Testis (tissue), 5 donors: ENCODE measurements around the gene RPS6KB2. TPM values are rescaled to one million over a fixed set of nuclear protein-coding genes. Genes with fewer than 3 reads are reported as not detected.

ENCODE experiments used
- DNase-seq: peaks from one replicate; pipeline ENCODE4 v3.0.0-alpha.2; 2019
- H3K27ac ChIP-seq, 2 donors: fragments of 200-600 bp; sonication (generic); one replicate each; pipeline ENCODE4 v1.5.1; 2019
- H3K27me3 ChIP-seq: fragments of 200-600 bp; sonication (generic); one replicate; pipeline ENCODE4 v1.5.1; 2019
- H3K36me3 ChIP-seq: fragments of 200-600 bp; sonication (generic); one replicate; pipeline ENCODE4 v1.5.1; 2017; ENCODE audit warnings: low read depth; ENCODE audit errors: missing control alignments
- H3K4me1 ChIP-seq: fragments of 200-600 bp; sonication (generic); one replicate; pipeline ENCODE4 v1.5.1; 2019
- H3K4me3 ChIP-seq, 2 donors: fragments of 200-600 bp; sonication (generic); one replicate each; pipeline ENCODE4 v1.5.1; 2017 to 2019
- H3K9me3 ChIP-seq: fragments of 200-600 bp; sonication (generic); one replicate; pipeline ENCODE4 v1.5.1; 2017
- CTCF ChIP-seq, 3 experiments: fragments of 450-650 bp in 2 of 3; fragments of 200-600 bp in 1 of 3; sonication (generic) in 1 of 3; IDR thresholded peaks; one replicate each; pipeline ENCODE4 v1.5.1; 2016 to 2019; ENCODE audit warnings: antibody characterized with exemption in 3 of 3, mild to moderate bottlenecking in 2 of 3, moderate library complexity in 1 of 3
- POLR2A ChIP-seq: fragments of 450-650 bp; IDR thresholded peaks from one replicate; pipeline ENCODE4 v1.6.1; 2017; ENCODE audit warnings: antibody characterized with exemption, mild to moderate bottlenecking, moderate library complexity
- WGBS, 2 donors: methylation state at CpG; one replicate each; pipeline ENCODE4 v1.1.5; 2018; 5-methylcytosine and 5-hydroxymethylcytosine counted together
- intact Hi-C: fragments of 100-400 bp; cut with DNase I; formaldehyde crosslinking; loops from one replicate; pipeline ENCODE4 v1.15.1; 2023; ENCODE audit warnings: low total_unique reads
- long read RNA-seq, 2 donors: transcript quantifications; one replicate each; lab custom pipeline, GENCODE V29; 2026
- polyA plus RNA-seq: library from polyadenylated mRNA; stranded (reverse); fragments of 350-450 nt; fragmentation: Illumina TruSeq; extraction: RNeasy Lipid Tissue Mini Kit (QIAGEN cat#74804); gene quantifications from one replicate; pipeline ENCODE4 v1.2.3, GENCODE V29; 2014; ENCODE audit warnings: low read depth, low replicate concordance; ENCODE audit not compliant: insufficient read depth
- total RNA-seq, 2 donors: library from RNA; depleted of rRNA; stranded (reverse); fragments of >200 nt; gene quantifications; one replicate each; pipeline ENCODE4 v1.2.3, GENCODE V29; 2016

RPS6KB2 gene
- total RNA-seq, result 10 to 100 TPM; 46.5 to 47.4 TPM
- polyA plus RNA-seq, result 30.1 TPM
- long read RNA-seq, donor 1, transcript RPS6KB2-201 (15 exons, 1,733 nt), result major isoform, 6 of 6 reads
- long read RNA-seq, donor 1, partial matches to known transcripts, result 0 of 6 reads
- long read RNA-seq, donor 1, other reads (novel, unspliced or antisense), result 0 of 6 reads
- long read RNA-seq, donor 2, partial matches to known transcripts, result 12 of 15 reads
- long read RNA-seq, donor 2, other reads (novel, unspliced or antisense), result 0 of 15 reads

DNA sequence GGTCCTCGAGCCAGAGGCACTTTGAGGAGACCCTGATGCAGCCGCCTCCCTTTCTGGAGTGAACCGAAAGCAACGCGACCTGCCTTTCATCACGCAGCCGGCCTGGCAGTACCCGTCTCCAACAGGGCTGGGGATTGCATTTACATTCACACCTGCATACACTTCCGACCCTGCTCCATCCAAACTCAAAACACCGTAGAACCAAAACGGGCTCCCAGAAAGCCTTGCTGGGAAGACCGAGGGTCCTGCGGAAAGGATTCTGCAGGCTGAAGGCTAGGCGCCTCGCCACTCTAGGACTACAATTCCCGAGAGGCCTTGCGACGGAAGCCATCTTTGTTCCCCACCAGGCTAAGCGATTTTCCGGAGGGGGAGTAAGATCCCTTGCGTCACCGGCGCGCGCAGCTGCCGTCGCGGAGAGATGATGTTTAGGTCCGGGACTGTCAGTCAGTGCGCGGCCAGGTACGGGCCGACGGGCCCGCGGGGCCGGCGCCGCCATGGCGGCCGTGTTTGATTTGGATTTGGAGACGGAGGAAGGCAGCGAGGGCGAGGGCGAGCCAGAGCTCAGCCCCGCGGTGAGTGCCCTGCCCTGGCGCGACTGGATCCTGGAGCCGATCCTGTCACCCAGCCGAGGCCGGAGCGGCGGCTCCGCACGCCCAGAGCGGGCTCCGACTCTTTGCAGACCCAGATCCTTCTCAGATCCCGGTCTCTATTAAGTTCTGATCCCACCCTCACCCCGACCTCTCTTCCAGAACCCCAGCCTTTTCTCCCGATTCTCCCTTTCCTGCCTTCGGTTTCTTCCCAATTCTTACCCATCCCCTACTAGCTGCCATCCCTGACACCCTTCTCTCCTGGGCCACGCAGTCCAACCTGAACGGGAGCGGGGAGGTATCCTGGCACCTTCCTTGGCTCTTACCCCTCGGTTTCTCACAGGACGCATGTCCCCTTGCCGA lies at the start of gene RPS6KB2:
Gene RPS6KB2 (plus strand): TSS at position 443 of the 950 bp plus-strand sequence. CDS start 52 bp downstream, at position 495.
- intact Hi-C loops, result no loop called here
- DNase-seq, result peak; percentile 99
- Histone ChIP-seq H3K4me1 (peaks cover 13% of the 10 kb centered on the region), H3K9me3 (no peaks in the 10 kb centered on the region), H3K27me3 (no peaks in the 10 kb centered on the region), H3K27ac (peak within 1 kb of the TSS; percentile 74 to 88), H3K4me3 (peak within 1 kb of the TSS; percentile 78 to 90), H3K36me3 (no peaks in the 10 kb centered on the region)
- TF ChIP-seq POLR2A, result no peak
- TF ChIP-seq CTCF (IDR thresholded peaks at IDR 0.05), result peak in 1 of 3 experiments; percentile 7
- whole genome bisulfite sequencing, 2 donors, result 0 to 2% methylated on average over 51 to 68 of the region's 68 CpGs

DNA sequence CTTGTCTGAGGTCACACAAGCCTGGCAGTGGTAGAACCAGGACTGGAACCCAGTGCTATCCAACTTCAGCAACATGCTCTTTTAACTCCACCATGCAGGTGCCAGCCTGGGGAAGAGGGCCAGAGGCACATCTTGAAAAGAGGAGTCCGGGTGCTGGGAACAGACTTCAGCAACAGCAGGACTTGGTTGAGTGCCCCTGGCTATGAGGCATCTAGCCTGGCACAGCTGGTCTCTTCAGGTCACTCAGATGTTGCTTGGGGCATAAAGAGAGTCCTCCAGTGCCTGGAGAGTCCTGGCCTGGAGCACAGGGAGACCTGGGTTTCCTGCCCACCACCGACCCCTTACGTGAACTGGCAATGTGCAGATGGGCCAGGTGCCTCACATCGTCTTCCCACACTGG lies 49.8 kb upstream of the RPS6KB2 start:
- no peak for DNase-seq
- WGBS, 2 donors, result 98 to 100% methylated on average over 1 to 4 of the region's 4 CpGs
- Histone ChIP-seq H3K27me3 (no peaks in the 10 kb centered on the region), H3K9me3 (no peaks in the 10 kb centered on the region), H3K4me3 (no peak overlapping the region), H3K4me1 (peaks cover 12% of the 10 kb centered on the region), H3K27ac (no peak overlapping the region), H3K36me3 (no peaks in the 10 kb centered on the region)
- no peak for TF ChIP-seq CTCF (IDR thresholded peaks at IDR 0.05)
- TF ChIP-seq POLR2A, result no peak
- intact Hi-C loops, result no loop called here

- H3K36me3 ChIP-seq, result no peaks in the 10 kb centered on the region
- H3K4me3 ChIP-seq, result no peak overlapping the region
- TF ChIP-seq POLR2A, result no peak
- TF ChIP-seq CTCF (IDR thresholded peaks at IDR 0.05), result no peak
- H3K27me3 ChIP-seq, result no peaks in the 10 kb centered on the region
- intact Hi-C loops, result no loop called here
- no peak for DNase-seq
- peaks cover 4% of the 10 kb centered on the region for H3K4me1 ChIP-seq
- no peaks in the 10 kb centered on the region for H3K9me3 ChIP-seq
- WGBS, 2 donors, result 76 to 83% methylated on average over 16 to 23 of the region's 23 CpGs
- H3K27ac ChIP-seq, result no peak overlapping the region
Measured at GRCh38 chr11:67379061-67380058, 48.9 kb upstream of the RPS6KB2 start.

DNA sequence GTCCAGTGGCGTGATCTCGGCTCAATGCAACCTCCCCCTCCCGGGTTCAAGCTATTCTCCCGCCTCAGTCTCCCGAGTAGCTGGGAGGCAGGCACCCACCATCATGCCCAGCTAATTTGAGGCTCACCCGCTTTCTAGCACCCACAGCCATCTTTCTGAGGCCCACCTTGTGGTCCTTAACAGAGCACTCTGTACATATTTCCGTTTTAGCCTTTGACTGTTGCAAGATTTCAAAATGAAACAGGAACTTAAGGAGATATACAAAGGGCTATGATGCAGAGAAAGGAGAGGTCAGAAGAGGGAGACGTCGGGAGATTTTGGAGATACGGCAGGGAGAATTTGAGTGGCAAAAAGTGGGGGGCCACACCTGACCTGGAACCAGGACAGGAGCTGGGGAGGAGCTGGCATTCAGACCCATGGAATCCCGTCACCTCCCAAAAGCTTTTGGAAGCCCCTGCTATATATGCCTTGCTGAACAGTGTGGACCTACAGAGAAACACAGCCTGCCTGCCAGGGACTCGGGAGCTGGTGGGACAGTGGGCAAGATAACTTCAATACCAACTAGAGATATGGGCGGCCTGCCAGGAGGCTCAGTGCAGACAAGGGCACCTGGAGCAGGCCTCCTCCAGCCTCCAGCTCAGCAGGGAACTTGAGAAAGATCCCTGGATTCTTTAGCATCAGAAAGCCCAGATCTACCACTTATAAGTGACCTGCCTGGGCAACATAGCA lies 46.9 kb upstream of the RPS6KB2 start:
- no peak overlapping the region for H3K27ac ChIP-seq
- 80 to 82% methylated on average over 13 of the region's 13 CpGs for WGBS, 2 donors
- no peaks in the 10 kb centered on the region for H3K36me3 ChIP-seq
- intact Hi-C loops, result no loop called here
- no peaks in the 10 kb centered on the region for H3K9me3 ChIP-seq
- no peak for DNase-seq
- H3K4me1 ChIP-seq, result no peaks in the 10 kb centered on the region
- H3K27me3 ChIP-seq, result no peaks in the 10 kb centered on the region
- no peak for TF ChIP-seq POLR2A
- TF ChIP-seq CTCF (IDR thresholded peaks at IDR 0.05), result no peak
- no peak overlapping the region for H3K4me3 ChIP-seq
